Activated CD8-positive, alpha-beta T cell treated with anti-CD3 and anti-CD28 coated beads, Interleukin-2, amount 10 ng/mL, durations not matched to agents 7 days and 5 days (primary cell): Measurements from ENCODE around the gene TFCP2L1. TPM values are rescaled to one million over a fixed set of nuclear protein-coding genes. Genes with fewer than 3 reads are reported as not detected.
"Not testable (repeated sequence)": the region's sequence is repeated elsewhere in the genome, so short reads cannot be mapped to it uniquely, and the experiment has no call there.

Experiments
- ATAC-seq: fragments of 150-1000 bp; cut with Tn5 transposase; one replicate; pipeline ENCODE4 v1.10.0; 2021; ENCODE audit warnings: moderate library complexity
- CTCF ChIA-PET: fragments of 350-600 bp; sonication (Branson Sonifier 250); formaldehyde crosslinking; loops from one replicate; lab custom pipeline; 2021; ENCODE audit warnings: antibody characterized with exemption; lab: Charles Lee
- POLR2A ChIA-PET: fragments of 350-600 bp; sonication (Branson Sonifier 250); formaldehyde crosslinking; loops from one replicate; lab custom pipeline; 2021; ENCODE audit warnings: antibody characterized with exemption; lab: Charles Lee
- DNase-seq: peaks from one replicate; pipeline ENCODE4 v3.0.0-alpha.2; 2020
- H3K27ac Mint-ChIP-seq: one replicate; pipeline ENCODE4 v1.8.0; 2021; ENCODE audit warnings: mild to moderate bottlenecking, mixed read lengths
- H3K27me3 Mint-ChIP-seq: one replicate; pipeline ENCODE4 v1.8.0; 2021; ENCODE audit warnings: low read depth, mixed read lengths
- H3K36me3 Mint-ChIP-seq: one replicate; pipeline ENCODE4 v1.8.0; 2021; ENCODE audit warnings: low read depth, mixed read lengths
- H3K4me1 Mint-ChIP-seq: one replicate; pipeline ENCODE4 v1.8.0; 2021; ENCODE audit warnings: low read depth, mixed read lengths
- H3K4me3 Mint-ChIP-seq: one replicate; pipeline ENCODE4 v1.8.0; 2021; ENCODE audit warnings: mild to moderate bottlenecking, mixed read lengths
- H3K9me3 Mint-ChIP-seq: one replicate; pipeline ENCODE4 v1.8.0; 2022; ENCODE audit warnings: mixed read lengths; ENCODE audit not compliant: insufficient read depth
- total RNA-seq, 2 experiments: library from RNA; stranded (reverse); gene quantifications; one replicate each; pipeline ENCODE4 v1.2.3, GENCODE V29; 2021

TFCP2L1 gene
- total RNA-seq, 2 experiments from 2014 or later = 0.16 TPM; not detected in 1

DNA sequence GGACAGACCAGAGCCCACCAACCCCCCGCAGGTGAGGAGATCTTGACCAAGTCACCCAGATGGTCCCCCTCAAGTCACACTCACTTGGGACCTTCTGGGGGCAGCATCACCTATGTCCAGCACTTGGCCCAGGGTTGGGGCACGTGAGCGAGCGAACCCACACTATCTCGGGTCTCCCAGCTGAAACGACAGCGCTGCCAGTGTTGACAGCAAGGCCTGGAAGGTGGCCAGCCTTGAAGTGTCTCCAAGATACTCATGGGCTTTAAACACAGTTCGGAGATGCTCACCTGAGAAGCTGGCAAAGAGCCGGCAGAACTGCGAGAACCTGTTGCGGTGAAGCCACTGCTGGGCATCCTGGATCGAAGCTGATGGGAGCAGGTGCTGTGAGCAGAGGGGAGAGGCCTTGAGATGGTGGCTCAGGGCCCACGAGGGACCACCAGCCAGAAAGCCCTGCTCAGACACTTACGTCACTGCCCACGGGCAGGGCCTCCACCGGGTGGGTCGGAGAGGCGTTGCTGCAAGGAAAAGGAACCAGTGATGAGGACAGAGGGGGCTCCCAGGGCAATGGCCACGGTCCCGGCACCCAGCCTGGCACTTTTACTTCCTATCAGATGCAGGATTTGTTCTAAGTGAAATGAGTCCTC is 47.5 kb downstream of the TFCP2L1 start:
- no peak overlapping the region for H3K4me3 Mint-ChIP-seq

DNA sequence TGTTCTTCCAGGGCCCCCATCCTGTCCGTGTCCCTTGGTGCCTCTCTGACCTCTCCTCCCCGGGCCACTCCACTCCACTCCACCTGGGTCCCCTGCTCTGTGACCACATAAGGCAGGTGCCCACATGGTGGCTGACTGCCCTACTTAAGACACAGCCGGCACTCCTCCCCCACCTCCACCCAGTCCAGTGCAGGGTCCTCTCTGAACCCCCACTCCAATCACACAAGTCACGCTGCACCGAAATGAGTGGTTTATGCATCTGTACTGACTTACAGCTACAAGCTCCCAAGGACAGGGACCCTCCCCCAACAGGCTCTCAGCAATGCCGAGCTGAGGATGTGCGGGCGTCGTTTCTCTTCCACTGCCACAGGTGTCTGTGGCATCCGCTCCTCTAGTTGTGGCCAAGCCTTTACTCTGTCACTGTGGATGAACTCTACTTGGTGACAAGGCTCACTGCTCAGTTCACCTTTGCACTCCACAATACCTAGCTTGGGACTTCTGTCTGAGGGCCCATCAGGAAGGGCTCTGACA is 48.3 kb downstream of the TFCP2L1 start:
- H3K9me3 Mint-ChIP-seq = no peaks in the 10 kb centered on the region
- ChIA-PET POLR2A (no interaction called here), CTCF (no interaction called here)
- DNase-seq = no peak
- no peaks in the 10 kb centered on the region for H3K4me1 Mint-ChIP-seq
- H3K36me3 Mint-ChIP-seq = no peaks in the 10 kb centered on the region
- no peak overlapping the region for H3K27ac Mint-ChIP-seq
- no peak overlapping the region for H3K4me3 Mint-ChIP-seq
- H3K27me3 Mint-ChIP-seq = no peaks in the 10 kb centered on the region
- ATAC-seq = no peak

More for the DNA sequence above, 47.5 kb downstream of the TFCP2L1 start:
- H3K9me3 Mint-ChIP-seq = no peaks in the 10 kb centered on the region
- ATAC-seq (no peak), DNase-seq (no peak)
- no peak overlapping the region for H3K27ac Mint-ChIP-seq
- H3K4me1 Mint-ChIP-seq = no peaks in the 10 kb centered on the region
- no peaks in the 10 kb centered on the region for H3K27me3 Mint-ChIP-seq
- no peaks in the 10 kb centered on the region for H3K36me3 Mint-ChIP-seq
- CTCF ChIA-PET = no interaction called here
- POLR2A ChIA-PET = no interaction called here

DNA sequence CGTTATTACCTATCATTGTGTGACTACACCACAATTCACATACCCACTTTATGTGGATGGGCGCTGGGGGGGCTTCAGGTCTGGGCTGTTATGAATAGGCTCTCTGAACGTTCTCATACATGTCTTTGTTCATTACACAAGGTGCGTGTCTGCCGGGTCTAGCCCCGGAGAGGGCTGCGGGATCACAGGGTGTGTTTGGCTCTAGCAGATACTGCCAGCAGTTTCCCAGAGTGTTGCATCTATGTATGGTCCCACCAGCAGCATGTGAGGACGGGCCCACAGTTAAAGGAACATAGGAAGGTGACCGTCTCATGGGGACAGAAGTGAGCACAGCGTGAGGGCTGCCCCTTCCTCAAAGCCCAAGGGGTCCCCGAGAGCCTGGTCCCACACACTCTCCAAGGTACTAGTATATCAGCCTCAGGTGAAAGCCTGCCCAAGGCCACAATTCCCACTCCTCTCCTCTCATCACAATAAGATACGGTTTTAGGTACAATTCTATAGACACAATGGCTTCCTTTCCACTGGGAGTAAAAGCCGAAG is 48.8 kb downstream of the TFCP2L1 start:
- DNase-seq (no peak), ATAC-seq (no peak)
- no peak overlapping the region for H3K27ac Mint-ChIP-seq
- no peak overlapping the region for H3K4me3 Mint-ChIP-seq
- POLR2A ChIA-PET = no interaction called here
- CTCF ChIA-PET = no interaction called here
- H3K9me3 Mint-ChIP-seq = no peaks in the 10 kb centered on the region
- H3K36me3 Mint-ChIP-seq = no peaks in the 10 kb centered on the region
- no peaks in the 10 kb centered on the region for H3K27me3 Mint-ChIP-seq
- no peaks in the 10 kb centered on the region for H3K4me1 Mint-ChIP-seq

DNA sequence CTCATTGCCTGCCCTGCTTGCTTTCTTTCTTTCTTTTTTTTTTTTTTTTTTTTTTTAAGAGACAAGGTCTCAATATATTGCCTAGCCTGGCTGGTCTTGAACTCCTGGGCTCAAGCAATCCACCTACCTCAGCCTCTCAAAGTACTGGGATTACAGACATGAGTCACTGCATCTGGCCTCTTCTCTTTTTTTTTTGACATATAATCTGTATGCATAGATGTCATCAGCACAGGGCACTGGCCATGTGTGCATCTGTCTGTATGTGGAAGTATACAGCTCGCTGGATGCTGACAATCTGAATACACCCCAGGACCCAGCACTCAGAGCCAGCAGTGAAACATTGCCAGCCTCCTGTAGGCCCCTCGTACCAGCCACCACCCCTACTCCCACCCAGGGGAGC is 49.5 kb downstream of the TFCP2L1 start:
- CTCF ChIA-PET = no interaction called here
- Mint-ChIP-seq H3K9me3 (no peaks in the 10 kb centered on the region), H3K4me1 (no peaks in the 10 kb centered on the region), H3K4me3 (no peak overlapping the region), H3K27ac (no peak overlapping the region), H3K27me3 (no peaks in the 10 kb centered on the region), H3K36me3 (no peaks in the 10 kb centered on the region)
- DNase-seq = no peak
- POLR2A ChIA-PET = no interaction called here
- no peak for ATAC-seq

DNA sequence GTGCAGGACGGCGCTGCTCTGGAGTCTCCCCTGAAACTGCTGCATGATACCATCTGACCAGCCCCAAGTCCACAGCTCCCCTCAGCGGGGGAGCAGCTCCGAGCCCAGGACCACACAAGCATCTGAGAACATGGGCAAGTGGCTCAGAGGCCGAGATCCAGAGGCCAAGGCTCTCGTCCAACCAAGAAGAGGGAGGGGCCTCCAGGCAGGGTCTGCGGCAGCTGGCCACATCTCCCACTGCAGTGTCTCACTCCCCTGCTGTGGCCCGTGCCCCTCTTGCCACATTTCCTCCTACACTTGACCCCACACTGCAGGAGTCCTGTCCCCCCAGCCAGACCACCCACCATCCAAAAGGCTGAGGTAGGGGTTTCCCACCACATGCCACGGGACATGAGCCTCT is 50.2 kb downstream of the TFCP2L1 start:
- CTCF ChIA-PET = no interaction called here
- POLR2A ChIA-PET = no interaction called here
- H3K36me3 Mint-ChIP-seq = no peaks in the 10 kb centered on the region

DNA sequence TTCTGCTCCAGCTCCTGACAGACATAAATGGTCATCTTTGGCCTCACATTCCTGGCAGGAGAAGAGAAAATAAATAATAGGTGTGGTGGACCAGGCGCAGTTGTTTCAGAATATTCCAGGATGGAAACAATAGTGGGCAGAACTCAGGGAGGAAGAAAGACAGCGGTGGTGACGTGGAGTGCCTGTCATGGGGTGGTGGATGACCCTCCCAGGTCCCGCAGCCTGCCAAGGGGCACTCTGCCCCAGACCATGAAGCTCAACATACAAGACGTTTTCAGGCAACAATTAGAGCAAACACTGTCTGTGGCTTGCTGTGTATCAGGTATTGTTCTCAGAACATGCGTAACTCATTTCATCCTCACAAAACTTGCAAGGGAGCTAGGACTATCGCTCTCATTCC is 50.9 kb downstream of the TFCP2L1 start:
- ATAC-seq = no peak
- ChIA-PET CTCF (no interaction called here), POLR2A (no interaction called here)
- Mint-ChIP-seq H3K4me1 (no peaks in the 10 kb centered on the region), H3K36me3 (no peaks in the 10 kb centered on the region), H3K4me3 (no peak overlapping the region), H3K9me3 (no peaks in the 10 kb centered on the region), H3K27me3 (no peaks in the 10 kb centered on the region), H3K27ac (no peak overlapping the region)
- no peak for DNase-seq

More for the DNA sequence above, 50.2 kb downstream of the TFCP2L1 start:
- no peaks in the 10 kb centered on the region for H3K4me1 Mint-ChIP-seq
- DNase-seq = no peak
- H3K27ac Mint-ChIP-seq = no peak overlapping the region
- no peak for ATAC-seq
- no peaks in the 10 kb centered on the region for H3K9me3 Mint-ChIP-seq
- no peak overlapping the region for H3K4me3 Mint-ChIP-seq
- H3K27me3 Mint-ChIP-seq = no peaks in the 10 kb centered on the region

DNA sequence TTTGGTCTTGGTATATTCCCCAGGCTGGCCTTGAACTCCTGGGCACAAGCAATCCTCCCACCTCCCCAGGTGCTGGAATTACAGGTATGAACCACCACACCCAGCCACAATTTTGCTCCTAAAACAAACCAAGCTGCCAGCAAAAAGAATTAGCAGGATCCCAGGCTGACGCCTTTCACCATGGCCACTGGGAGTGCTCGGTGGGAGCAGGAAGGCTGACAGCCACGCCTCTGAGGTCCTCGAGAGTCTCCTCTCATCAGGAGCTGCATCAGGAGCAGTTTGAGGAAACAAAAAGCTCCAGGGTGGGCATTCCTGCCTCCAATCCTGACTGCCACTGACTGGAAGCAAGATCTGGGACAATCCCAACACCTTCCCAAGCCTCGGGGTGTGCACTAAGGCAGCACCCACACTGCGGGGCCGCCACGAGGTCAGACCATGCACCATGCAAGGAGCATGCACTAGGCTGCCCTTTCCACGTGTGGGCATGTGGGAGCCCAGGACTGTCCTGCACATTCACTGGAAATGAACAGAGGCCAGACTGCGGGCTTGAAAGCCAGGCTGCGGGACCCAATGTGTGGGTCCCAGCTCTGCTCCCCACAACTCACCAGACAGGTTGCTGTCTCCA is 51.4 kb downstream of the TFCP2L1 start:
- H3K36me3 Mint-ChIP-seq = no peaks in the 10 kb centered on the region
- no peaks in the 10 kb centered on the region for H3K9me3 Mint-ChIP-seq
- ChIA-PET CTCF (no interaction called here), POLR2A (no interaction called here)
- H3K27me3 Mint-ChIP-seq = no peaks in the 10 kb centered on the region
- ATAC-seq (no peak), DNase-seq (no peak)
- no peaks in the 10 kb centered on the region for H3K4me1 Mint-ChIP-seq
- H3K27ac Mint-ChIP-seq = no peak overlapping the region
- H3K4me3 Mint-ChIP-seq = no peak overlapping the region

DNA sequence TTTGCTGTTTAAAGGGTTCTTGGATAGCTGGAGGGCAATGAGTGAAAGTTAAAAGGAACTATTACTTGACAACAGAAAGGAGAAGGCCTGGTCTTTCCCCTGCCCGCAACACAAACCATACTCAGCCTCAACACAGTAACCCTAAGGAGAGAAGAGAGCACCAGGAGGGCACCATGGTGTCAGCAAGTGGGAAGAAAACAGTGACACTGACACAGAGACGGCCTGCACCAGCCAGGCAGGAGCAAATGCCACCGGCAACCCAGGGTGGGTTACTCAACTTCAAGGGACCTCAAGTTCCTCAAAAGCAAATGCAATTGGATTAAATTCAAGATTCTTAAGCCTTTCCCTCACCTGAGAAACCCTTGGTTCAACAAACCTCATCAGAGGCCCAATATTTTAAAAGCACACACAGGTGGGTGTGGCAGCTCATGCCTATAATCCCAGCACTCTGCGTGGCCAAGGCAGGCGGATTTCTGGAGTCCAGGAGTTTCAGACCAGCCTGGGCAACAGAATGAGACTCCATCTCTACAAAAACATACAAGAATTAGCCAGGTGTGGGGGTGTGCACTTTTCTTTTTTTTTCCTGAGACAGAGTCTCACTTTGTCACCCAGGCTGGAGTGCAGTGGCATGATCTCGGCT is 52.3 kb downstream of the TFCP2L1 start:
- H3K9me3 Mint-ChIP-seq = no peaks in the 10 kb centered on the region

DNA sequence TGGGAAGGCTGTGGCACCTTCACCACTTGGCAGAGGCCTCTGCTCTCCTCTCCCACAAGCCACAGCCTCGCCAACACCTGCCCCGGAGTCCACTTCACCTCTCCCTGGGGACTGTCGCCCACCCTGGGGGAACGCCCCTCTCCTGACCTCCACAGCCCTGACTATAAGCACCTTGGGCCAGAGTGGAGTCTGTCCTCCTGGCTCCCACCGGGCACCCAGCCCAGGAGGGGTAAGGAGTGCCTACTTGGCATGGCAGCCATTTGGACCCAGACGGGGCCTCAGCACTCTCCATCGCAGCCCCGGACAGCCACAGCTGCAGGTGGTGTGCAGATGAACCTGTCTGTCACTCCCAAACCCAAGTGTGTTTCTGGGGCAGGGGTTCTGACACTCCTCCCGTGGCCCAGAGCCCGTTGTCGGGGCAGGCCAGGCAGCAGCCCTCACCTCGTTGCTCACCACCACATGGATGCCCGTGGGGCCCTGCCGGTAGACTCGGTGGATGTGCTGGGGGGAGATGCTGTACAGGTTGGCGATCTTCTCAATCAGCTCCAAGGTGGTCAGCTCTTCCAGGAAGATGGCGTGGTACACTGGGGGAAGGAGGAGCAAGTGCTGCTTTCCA is 53.5 kb downstream of the TFCP2L1 start:
- H3K27me3 Mint-ChIP-seq = no peaks in the 10 kb centered on the region
- no peaks in the 10 kb centered on the region for H3K36me3 Mint-ChIP-seq
- no peak overlapping the region for H3K4me3 Mint-ChIP-seq
- POLR2A ChIA-PET = no interaction called here
- H3K4me1 Mint-ChIP-seq = no peaks in the 10 kb centered on the region
- H3K9me3 Mint-ChIP-seq = no peaks in the 10 kb centered on the region
- DNase-seq (no peak), ATAC-seq (no peak)
- no peak overlapping the region for H3K27ac Mint-ChIP-seq
- CTCF ChIA-PET = no interaction called here

More for the DNA sequence above, 52.3 kb downstream of the TFCP2L1 start:
- no peak overlapping the region for H3K27ac Mint-ChIP-seq
- ChIA-PET POLR2A (no interaction called here), CTCF (no interaction called here)
- ATAC-seq = no peak
- no peaks in the 10 kb centered on the region for H3K4me1 Mint-ChIP-seq
- DNase-seq = no peak
- no peaks in the 10 kb centered on the region for H3K27me3 Mint-ChIP-seq
- H3K4me3 Mint-ChIP-seq = no peak overlapping the region
- no peaks in the 10 kb centered on the region for H3K36me3 Mint-ChIP-seq

DNA sequence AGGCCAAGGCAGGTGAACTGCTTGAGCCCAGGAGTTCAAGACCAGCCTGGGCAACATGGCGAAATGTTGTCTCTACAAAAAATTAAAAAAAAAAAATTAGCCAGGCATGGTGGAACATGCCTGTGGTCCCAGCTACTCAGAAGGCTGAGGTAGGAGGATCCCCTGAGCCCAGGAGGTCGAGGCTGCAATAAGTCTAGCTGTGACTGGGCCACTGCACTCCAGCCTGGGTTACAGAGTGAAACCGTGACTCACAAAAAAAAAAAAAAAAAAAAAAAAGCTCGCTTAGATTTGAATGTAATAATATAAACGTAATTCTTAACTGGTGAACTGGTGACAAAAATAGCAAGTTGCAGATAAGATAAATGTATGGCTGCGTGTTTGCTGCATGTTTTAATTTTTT is 56.5 kb downstream of the TFCP2L1 start:
- DNase-seq = no peak
- no peak overlapping the region for H3K4me3 Mint-ChIP-seq
- no peak overlapping the region for H3K27ac Mint-ChIP-seq
- H3K4me1 Mint-ChIP-seq = no peaks in the 10 kb centered on the region
- ChIA-PET CTCF (interaction anchor here (0.6 kb wide), 1 partner anchor 675 kb away, joined by 3 read pairs; no protein-coding TSS in a partner anchor), POLR2A (no interaction called here)
- H3K36me3 Mint-ChIP-seq = no peaks in the 10 kb centered on the region
- ATAC-seq = no peak
- H3K9me3 Mint-ChIP-seq = no peaks in the 10 kb centered on the region
- no peaks in the 10 kb centered on the region for H3K27me3 Mint-ChIP-seq

DNA sequence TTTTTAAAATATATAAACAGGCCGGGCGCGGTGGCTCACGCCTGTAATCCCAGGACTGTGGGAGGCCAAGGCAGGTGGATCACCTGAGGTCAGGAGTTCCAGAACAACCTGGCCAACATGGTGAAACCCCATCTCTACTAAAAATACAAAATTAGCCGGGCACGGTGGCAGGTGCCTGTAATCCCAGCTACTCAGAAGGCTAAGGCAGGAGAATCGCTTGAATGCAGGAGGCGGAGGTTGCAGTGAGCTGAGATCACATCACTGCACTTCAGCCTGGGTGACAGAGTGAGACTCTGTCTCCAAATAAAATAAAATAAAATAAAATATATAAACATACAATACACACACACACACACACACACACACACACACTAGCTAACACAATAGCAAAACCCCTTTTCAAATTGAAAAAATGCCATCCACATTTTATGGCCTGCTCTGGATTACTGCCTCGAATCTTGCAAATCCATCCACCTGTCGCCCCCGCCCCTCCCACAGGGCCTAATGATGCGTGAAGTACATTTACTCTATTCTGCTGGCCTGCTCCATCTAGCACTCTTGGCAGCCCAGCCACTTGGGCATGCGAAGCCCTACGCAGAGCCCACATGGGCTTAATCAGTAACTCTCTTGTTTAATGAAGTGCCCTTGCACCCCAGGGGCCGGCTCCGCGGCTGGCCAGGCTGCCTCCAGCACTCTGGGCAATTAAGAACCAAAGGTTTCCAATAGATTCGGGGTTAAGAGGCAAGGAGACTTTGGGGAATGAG is 57.4 kb downstream of the TFCP2L1 start:
- DNase-seq, H3K4me1 Mint-ChIP-seq, H3K27me3 Mint-ChIP-seq, H3K4me3 Mint-ChIP-seq, H3K27ac Mint-ChIP-seq, CTCF ChIA-PET, POLR2A ChIA-PET, ATAC-seq, H3K36me3 Mint-ChIP-seq, H3K9me3 Mint-ChIP-seq: not testable (repeated sequence)
